Sciatic nerve (tissue), 2 donors: Measurements from ENCODE around the gene TMEM151B. TPM values are rescaled to one million over a fixed set of nuclear protein-coding genes. Genes with fewer than 3 reads are reported as not detected.

Experiments
- ATAC-seq: fragments of 200-7000 bp; cut with Tn5 transposase; one replicate; pipeline ENCODE4 v1.9.1; 2020; ENCODE audit warnings: mild to moderate bottlenecking, moderate library complexity
- DNase-seq: peaks from one replicate; pipeline ENCODE4 v3.0.0-alpha.2; 2020; ENCODE audit warnings: low spot score
- intact Hi-C: fragments of 100-400 bp; cut with DNase I; formaldehyde crosslinking; loops from one replicate; pipeline ENCODE4 v1.14.2; 2022
- total RNA-seq: library from RNA; stranded (reverse); fragmentation: NEBNext Ultra II Directional; extraction: Animal tissue kit (Norgen Biotek cat#: 25700); gene quantifications from one replicate; pipeline ENCODE4 v1.2.1, GENCODE V29; 2021
- donor health status: DM: no; HTN: no; CAD: no.
- donor health status: DM: no; HTN: no; CAD: no.

Gene TMEM151B
- total RNA-seq, 1 donor from 2014 or later: not detected

GRCh38 chr6:44271914-44272313 lies 1.7 kb downstream of the TMEM151B start:
- no peak for DNase-seq
- ATAC-seq: no peak
- intact Hi-C loops: no loop called here

GRCh38 chr6:44272529-44272928 lies 2.3 kb downstream of the TMEM151B start:
- intact Hi-C loops: no loop called here
- no peak for DNase-seq
- no peak for ATAC-seq

DNA sequence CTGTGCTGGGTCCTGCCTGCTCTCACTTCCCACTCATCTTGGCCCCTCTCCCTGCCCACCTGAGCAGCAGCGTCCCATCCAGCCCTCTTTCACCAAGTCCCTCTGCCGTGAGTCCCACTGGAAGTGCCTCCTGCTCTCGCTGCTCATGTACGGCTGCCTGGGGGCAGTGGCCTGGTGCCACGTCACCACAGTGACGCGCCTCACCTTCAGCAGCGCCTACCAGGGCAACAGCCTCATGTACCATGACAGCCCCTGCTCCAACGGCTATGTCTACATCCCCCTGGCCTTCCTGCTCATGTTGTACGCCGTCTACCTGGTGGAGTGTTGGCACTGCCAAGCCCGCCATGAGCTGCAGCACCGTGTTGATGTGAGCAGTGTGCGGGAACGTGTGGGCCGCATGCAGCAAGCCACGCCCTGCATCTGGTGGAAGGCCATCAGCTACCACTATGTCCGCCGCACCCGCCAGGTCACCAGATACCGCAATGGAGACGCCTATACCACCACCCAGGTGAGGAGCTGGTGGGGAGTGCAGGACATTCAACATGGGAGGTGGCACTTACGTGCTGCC lies 2.8 kb downstream of the TMEM151B start:
- ATAC-seq (no peak), DNase-seq (no peak)
- intact Hi-C loops: no loop called here

GRCh38 chr6:44273617-44274016 lies 3.4 kb downstream of the TMEM151B start:
- intact Hi-C loops: no loop called here
- ATAC-seq: no peak
- DNase-seq: no peak

GRCh38 chr6:44275271-44275748 lies 5.1 kb downstream of the TMEM151B start:
- ATAC-seq: no peak
- no peak for DNase-seq
- intact Hi-C loops: no loop called here

GRCh38 chr6:44275749-44276648 lies 5.7 kb downstream of the TMEM151B start:
- intact Hi-C loops: no loop called here
- ATAC-seq (no peak), DNase-seq (no peak)

DNA sequence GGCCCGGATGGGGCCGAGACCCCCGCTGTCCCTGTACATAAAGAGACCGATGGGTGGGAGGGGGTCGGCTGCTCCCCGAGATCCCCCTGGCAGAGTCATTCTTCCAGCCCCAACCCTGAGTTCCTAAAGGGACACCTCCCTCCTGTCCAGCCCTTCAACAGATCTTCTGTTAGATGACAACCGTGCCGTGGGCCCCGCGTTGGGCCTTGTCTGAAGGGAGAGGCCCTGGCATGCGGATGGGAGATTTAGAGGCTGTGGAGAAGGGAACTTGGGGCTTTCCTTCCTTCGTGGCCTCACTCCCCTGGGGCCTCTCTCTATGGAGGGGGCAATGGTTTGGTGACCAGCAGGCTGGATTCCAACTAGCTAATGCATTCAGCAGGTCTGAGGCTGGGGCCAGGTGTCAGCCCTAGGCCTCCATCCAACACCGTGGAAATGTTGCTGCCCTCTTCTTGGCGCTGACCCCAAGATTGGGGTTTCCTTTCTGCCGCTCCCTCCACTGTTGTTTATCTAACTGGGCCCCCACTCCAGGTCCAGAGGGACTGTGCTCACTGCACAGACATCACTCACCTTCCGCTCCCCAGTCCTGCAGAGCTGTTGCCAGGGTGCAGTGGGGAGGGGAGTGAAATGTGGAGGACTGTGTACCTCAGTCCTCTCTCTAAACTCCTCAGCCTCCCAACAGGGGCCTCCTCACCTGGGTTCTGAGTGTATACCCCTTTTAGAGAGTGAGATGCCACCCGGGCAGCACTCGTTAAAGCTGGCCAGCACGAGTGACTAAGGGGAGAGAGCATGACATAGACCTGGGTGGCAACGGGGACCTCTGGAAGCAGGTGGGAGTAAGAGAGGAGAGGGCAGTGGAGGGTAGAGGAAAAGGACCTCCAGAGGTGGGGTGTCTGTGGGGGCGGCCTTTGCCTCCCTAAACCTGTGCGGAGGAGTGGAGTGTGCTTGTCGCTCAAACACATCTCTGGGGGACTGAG lies 6.7 kb downstream of the TMEM151B start:
- ATAC-seq (no peak), DNase-seq (no peak)
- intact Hi-C loops: no loop called here

GRCh38 chr6:44277763-44278162 lies 7.5 kb downstream of the TMEM151B start:
- DNase-seq (no peak), ATAC-seq (no peak)
- intact Hi-C loops: no loop called here

DNA sequence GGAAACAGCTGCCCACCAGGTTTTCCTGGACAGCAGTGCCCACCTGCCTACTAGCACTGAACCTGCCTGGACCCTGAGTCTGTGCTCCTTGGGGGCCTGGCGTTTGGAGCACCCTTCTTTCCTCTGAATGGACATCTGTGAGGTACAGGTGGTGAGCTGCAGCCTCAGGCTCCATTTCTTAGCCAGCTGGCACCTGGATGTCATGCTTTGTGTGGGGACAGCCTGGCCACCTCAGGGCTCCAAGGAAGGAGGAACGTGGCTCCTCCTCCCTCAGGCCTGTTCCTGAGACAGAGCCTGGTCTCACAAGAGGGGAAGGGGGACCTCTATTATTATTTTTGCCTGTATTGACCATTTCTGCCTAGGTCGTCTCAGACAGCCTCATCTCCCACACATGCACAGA lies 8.1 kb downstream of the TMEM151B start:
- DNase-seq (no peak), ATAC-seq (no peak)
- intact Hi-C loops: no loop called here

DNA sequence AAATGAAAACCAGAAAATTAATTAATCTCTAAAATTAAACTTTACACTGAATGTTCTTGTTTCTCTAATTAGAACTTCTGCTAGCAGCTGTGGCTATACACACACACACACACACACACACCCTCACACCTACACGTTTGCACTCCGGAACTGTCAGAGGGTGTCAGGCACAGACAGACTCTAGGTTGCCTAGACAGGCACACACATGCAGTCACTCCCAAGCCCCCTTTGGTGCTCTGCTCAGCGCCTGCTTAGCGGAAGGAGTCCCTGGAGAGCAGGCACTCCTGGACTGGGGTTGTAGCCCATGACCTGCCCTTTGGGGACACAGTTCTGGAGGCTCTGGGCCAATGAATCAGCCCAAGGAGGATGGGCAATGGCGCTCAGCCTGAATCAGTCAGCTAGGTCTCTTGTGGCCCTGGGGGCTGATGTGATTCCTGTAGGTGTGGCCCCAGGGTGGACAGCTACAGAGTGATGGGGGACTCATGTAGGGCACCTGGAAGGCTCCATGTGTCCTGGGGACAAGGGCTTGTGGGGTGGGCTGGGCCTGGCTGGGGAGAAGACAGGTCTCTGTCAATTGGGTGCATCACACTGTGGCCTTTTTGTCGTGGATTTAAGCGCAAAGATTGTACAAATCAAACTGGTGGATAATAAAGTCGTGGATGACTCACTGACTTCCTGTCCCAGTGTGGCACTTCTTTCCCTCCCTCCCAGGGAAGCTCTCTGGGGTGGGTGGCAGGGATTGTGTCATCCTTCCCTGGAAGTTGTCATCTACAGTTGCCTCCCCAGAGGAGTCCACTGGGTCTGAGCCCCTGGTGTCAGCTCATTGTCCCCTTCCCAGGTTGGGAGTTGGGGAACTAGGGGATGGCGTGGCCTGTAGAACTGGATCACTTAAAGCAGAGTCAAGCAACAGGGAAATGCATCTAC lies 8.8 kb downstream of the TMEM151B start:
- intact Hi-C loops: no loop called here
- no peak for DNase-seq
- ATAC-seq: no peak

- DNase-seq (no peak), ATAC-seq (no peak)
- intact Hi-C loops: no loop called here
Observed at GRCh38 chr6:44284121-44284520, 13.9 kb downstream of the TMEM151B start.

DNA sequence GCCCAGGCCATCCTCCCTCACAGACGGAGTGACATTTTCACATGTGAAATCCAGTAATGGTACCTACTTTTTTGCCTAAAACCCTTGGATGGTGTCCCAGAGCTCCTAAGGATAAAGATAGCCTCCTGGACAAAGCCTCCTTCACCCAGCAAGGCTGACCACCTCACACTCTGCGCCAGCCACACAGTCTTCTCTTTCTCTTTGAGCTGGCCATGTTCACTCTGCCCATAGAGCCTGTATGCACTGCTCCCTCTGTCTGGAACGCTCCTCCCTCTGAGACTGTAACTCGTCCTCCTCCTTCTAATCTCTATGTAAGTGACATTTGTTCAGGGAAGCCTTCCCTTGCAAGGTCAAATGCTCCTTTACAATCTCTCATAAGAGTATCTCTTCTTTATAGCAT lies 14.6 kb downstream of the TMEM151B start:
- intact Hi-C loops: no loop called here
- DNase-seq: no peak
- no peak for ATAC-seq

DNA sequence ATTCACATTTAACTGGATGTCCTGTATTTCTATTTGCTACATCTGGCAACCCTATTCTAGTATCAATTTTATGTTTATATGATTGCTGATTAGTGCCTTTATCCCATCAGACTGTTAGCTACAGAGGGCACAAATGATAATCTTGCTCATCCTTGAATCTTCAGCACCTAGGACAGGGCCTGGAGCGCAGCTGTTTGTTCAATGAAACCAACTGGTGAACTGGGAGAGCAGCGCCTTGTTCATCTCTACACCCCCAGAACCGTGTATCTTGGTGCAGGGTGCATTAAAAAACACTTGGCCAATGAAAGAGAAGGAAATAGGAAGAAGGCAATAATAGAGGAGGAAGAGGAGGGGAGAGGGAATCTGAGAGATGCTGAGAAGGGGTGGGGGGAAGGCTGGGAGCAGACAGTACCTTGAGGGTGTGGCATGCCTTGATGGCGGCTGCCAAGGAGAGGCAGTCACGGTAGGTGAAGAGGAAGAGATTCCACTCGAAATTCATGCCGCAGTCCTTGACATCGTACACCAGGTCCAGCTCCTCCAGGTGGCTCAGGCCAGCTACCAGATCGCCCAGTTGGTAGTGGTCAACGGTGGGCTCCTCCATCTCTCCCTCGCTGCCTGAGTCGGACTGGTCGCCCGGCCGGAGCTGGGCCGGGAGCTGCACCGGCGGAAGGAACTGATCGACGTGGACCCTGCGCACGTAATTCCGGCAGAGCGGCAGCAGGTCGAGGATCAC lies 15.5 kb downstream of the TMEM151B start:
- DNase-seq: no peak
- intact Hi-C loops: no loop called here
- ATAC-seq: no peak

GRCh38 chr6:44286285-44286565 lies 16.0 kb downstream of the TMEM151B start:
- intact Hi-C loops: no loop called here
- DNase-seq: no peak

GRCh38 chr6:44286747-44287146 lies 16.5 kb downstream of the TMEM151B start:
- ATAC-seq (no peak), DNase-seq (no peak)
- intact Hi-C loops: no loop called here

More at GRCh38 chr6:44286285-44286565, 16.0 kb downstream of the TMEM151B start:
- no peak for ATAC-seq

- intact Hi-C loops: no loop called here
- ATAC-seq (no peak), DNase-seq (no peak)
Observed at GRCh38 chr6:44289726-44290260, 19.5 kb downstream of the TMEM151B start.

GRCh38 chr6:44291841-44292240 lies 21.6 kb downstream of the TMEM151B start:
- no peak for ATAC-seq
- intact Hi-C loops: no loop called here
- DNase-seq: no peak
